ENCODE results near the gene ATP5PB.

ATP5PB gene

DNA sequence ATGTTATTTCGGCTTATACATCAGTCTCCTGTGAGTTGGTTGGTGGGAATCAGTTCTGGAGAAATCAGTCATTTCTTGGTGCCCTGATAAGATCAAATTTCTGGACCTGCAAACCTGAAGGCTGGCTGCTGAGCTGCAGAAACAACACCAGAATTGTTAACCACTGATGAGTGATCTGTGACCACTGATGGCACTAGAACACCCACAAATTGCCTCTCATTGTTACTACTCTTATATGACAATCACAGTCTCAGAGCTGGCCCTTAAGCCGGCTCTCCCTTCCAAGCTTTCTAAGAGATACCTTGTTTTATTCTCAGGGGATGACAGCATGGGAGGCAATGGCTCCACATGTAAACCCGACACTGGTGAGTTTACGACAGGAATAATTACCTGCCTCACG, 26.4 kb downstream of the ATP5PB start:
- DNase-seq (ENCODE audit: low spot score) = no peak

DNA sequence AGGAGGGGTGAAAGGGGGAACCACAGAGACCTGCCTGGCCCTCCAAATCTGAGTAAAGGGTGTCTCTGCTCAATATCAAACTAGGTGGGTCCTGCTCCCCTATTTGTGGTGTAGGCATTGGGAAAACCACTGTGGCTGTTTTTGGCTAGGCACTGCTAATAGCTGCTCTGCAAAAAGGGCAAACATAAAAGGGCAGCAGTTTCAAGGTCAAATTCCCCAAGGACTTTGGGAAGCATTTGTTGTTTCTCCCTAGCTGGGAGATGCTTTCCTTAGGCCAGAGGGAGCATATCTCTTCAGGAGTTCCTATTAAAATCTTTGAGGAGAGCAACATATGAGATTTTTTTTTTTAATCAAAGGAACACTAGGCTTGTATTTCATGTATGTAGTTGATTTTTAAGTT, 26.9 kb downstream of the ATP5PB start:
- no peak for DNase-seq (ENCODE audit: low spot score)

DNA sequence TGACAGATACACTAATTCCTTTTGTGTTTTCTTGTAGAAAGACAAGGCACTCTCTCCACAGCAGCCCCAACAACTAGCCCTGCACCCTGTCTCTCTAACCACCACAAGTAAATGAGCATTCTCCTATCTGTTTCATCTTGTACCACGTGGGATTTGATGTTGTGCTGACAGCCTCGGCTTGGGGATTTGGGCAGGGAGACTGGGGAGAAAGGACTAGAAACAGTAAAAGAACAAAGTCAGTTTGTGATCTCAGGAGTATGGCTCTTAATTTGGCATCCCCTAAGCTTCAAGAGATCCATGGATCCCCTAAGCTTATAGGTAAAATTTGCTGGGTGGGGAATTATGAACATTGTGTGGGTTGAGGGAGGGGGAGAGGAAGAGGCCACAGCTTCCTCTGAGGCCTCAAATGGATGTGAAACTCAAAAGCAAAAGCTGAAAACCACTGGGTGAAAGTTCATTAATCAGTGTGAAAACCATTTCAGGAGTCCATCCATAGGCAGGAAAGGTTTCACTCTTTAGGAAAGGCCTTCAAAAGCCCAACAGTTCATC, 27.6 kb downstream of the ATP5PB start:
- DNase-seq (ENCODE audit: low spot score) = no peak

DNA sequence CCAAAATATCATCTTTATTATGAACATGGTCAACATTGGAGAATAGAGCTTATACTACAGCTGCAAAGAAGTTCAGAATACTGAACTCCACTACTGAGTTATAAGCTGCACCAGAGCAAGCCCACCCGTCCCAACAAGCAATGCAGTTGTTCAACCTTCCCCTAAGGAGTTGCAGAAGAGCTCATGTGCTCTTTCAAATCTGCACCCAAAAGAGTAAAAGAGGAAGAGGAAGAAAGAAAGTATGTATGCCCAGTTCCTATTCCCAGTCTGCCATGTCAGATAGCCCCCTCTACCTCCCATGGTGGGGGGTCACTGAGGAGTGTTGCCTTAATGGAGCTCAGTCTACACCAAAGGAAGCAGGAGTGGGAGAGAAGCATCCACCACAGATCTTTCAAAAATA, 31.4 kb downstream of the ATP5PB start:
- no peak for DNase-seq (ENCODE audit: low spot score)

DNA sequence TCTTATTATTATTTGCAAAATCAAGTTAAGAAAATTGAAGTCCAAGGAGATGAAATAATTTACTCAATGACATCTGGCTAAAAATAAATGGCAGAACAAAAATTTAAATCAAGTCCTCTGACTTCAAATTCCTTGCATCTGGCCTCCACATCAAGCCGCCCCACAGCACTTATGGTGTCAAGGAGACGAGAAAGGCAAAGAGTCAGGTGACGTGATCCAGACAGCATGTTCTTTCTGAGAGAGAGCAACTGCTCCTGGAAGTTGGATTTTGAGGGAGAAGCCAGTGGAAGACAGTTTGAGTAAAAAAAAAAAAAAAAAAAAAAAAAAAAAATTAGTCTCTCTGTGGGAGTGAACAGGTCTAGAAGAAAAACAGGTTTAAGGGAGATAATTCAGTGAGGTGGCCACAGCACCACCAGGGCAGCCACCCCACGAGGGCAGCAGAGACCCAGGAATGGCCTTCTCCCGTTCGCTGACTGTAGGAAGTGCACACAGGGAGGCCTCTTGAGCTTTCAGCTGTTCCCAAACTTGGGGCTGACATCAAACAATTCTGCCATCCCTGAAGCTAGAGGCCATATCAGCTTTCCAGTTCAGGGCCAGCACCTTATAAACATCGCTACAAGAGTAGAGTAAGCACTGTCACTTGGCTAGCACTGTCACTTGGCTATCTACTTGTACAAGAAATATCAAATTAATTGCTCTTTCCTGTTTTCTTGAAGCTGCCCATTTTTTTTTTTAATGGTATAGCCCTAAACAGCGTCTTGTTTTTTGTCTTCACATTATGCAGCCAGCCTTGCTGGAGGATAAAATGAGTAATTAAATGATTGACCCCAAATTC, 32.3 kb downstream of the ATP5PB start:
- peak; percentile 82 for DNase-seq (ENCODE audit: low spot score)

DNA sequence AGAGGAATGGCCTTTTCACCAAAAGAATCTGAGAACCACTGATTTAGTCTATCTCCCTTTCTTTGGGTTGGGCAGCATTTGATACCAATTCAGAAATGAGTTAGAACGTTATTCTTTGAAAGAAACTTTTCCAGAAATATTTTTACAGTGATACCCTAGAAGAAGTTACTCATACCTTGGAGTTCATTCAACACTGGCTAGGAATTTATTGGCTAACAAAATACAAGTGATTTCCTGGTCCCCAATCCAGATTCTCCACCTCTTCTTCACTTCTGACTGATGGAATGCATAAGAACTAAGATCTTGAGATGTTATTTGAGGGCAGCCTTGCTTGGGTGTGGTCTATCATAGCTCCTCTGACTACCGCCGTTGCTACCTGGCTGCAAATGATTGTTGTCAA, 33.9 kb downstream of the ATP5PB start:
- DNase-seq (ENCODE audit: low spot score) = no peak

DNA sequence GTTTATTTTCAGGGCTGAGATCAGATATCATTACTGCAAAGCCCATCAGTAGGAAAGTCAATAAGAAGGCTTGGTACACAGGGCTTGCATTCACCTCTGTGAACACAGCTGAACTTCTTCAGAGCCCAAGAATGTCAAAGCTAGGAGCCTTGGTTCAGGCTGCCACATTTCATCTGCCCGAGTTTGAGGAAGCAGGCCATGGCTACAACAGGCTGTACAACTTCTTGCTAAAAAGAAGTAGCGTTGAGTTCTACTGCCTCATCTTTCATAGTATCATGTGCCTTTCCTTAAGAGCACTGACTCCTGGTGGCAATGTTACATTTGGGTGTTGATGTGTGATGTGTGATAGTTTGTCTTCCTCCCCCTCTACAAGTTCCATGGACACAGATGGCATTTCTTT, 34.6 kb downstream of the ATP5PB start:
- DNase-seq (ENCODE audit: low spot score) = no peak

DNA sequence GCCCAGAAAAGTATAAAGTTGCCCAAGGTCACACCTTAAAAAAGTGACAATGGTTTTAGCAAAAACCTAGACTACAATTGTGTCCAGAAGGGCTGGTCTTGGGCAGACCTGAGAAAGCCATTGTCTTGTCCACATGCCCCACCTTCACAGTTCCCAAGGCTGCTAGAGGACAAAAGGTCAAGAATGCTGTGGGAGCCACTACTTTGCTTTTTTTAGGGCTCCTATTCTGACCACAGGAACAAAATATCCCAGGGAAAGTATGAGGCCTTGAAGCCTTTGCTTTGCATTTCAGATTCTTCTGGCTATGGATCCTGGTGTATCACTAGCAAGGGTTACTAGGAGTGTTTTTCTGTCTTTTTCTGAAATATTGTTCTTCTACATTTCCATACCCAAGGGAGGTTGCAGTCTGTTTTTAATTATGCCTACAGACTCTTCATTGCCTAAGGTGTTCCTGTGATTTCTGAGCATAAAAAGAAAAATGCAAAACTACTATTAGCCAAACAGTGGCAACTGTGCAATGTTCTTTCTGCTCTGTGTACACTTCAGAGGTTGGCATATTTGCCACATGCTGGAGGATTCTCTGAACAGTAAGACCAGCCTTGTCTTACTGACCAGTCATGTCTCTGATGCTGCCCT, 35.2 kb downstream of the ATP5PB start:
- no peak for DNase-seq (ENCODE audit: low spot score)

DNA sequence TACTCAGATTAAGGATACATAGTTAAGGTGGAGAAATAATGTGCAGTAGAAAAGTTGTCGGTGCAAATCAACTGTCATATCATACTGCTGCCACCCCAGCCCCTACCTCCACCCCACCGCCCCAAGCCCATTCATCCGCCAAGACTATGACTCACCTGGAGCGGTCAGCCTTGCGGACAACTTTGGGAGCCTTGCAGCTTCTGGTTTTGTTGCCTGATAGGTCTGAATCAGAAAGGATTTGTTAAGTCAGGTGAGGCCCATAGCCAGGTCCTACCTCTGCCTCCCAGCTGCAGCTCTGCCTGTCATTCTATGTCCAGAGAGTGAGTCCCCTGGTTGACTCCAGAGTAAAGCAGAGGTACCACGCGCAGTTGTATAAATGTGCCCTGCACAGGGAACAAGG, 37.2 kb downstream of the ATP5PB start:
- no peak for DNase-seq (ENCODE audit: low spot score)

DNA sequence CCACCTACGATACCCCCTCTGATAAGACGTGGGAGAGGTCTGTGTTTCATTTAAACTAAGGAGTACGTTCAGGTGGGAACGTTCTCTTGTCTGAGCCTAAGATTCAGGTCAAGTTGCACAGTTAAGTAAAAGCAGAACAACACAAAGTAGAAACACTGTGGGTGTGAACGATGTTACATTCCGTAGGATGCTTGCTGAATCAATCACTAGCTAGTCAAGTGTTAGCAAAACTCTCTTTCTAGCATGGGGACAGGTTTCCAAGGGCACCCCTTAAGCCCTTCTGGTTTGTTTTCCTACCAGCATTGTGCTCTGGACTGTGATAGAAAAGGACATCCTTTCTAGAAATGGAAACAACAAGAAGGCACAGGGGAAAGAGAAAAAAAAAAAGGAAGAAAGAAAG, 37.9 kb downstream of the ATP5PB start:
- DNase-seq (ENCODE audit: low spot score) = no peak

DNA sequence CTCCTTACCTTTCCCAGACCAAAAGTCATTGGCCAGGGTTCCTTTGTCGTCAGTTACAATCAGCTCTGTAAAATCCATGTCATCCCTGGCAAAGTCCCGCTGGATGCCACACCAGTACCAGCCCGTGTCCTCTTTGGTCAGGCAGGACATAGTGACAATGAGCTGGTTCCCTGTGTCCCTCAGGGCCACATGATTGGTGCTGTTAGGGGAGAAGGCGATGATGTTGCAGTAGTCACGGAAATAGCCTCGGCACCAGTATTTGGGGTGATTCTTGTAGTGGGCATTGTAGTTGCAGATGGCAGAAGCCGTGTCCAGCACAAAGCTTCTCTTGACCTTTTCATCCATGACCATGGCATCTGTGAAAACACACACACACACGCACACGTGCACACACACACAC, 39.4 kb downstream of the ATP5PB start:
- no peak for DNase-seq (ENCODE audit: low spot score)

DNA sequence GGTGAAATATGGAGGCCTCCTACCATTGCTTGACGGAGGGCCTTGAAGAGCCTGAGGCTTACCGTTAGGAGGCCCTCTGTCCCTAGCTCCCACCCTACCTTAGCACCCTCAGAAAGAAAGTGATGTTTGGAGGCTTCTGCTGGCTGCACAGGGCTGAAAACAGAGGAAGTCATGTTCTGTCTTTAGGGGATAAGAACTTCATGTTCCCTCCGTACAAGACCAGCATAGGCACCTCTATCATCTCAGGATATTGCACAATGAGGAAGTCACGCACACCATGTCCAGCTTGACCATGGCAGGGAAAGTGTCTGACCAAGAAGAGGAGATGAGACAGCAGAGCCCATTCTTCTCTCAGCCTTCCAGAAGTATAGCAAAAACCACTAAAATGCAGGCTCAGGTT, 40.3 kb downstream of the ATP5PB start:
- DNase-seq (ENCODE audit: low spot score) = no peak

DNA sequence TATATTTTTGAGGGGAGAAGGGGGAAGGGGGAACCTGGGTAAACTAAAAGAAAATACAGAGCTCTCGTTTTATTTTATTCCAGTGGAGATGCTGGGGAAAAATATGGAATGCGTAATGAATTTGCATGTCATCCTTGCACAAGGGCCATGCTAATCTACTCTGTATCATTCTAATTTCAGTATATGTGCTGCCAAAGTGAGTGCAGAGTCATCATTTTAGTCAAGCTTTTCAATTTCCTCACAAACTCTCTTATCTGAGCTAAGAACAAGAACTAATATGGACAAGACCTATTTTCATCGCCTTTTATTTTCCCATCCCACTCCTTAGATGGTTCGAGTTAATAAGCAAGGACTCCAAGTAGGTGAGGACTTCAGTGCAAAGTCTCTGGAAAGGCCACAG, 41.0 kb downstream of the ATP5PB start:
- DNase-seq (ENCODE audit: low spot score) = no peak

DNA sequence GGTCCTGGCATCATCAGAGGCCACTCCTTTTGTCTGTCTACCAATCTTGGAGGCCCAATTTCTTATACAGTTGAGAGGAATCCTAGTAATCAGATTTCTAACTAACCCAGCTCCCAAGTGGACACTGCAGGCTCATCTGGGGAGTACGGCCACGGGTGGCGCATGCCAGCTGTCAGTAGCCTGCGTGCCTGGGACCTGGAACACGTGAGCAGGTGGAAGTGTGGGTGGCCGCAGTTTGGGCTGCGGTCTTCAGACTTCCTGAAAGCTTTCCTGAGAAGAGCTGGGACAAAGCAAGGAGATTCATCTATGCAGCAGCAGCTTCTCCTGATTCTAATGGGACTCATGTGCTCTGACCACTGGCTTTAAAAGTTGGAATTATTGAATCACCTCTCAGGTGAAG, 41.8 kb downstream of the ATP5PB start:
- no peak for DNase-seq (ENCODE audit: low spot score)

DNA sequence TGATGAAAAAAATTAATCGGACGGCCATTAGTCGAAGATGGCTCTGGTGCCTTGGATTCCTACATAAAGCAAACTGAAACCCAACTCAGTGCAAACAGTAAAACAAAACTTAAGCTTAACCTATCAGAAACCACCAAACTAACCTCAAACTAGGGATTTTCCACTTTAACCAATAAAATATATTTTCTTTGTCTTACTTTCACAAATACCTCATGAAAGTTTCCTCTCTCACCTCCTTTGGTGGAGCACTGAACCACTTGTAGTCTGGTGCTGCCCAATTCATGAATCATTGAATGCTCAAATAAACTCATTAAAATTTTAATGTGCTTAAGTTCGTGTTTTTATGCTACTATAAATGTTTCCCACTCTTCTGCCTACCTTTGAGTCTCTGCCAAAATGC, 47.1 kb downstream of the ATP5PB start:
- DNase-seq (ENCODE audit: low spot score) = no peak

DNA sequence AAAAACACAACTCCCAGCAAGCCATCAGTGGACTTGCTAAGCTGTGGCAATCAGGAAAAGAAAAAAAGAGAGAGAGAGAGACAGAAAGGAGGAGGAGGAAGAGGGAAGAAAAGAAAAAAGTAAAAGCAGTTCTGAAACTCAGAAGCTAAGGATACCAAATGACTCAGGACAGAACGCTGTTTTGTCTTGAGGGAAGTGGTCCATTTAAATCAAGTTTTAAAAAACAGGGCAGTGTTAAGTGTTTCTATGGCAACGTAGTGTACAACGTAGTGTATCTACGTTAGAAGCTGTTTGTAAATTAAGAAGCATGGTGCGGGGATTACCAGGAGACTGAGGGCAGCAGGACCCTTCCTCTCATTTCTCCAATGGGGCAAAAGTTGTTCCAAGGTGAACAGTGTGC, 48.3 kb downstream of the ATP5PB start:
- DNase-seq (ENCODE audit: low spot score) = no peak

DNA sequence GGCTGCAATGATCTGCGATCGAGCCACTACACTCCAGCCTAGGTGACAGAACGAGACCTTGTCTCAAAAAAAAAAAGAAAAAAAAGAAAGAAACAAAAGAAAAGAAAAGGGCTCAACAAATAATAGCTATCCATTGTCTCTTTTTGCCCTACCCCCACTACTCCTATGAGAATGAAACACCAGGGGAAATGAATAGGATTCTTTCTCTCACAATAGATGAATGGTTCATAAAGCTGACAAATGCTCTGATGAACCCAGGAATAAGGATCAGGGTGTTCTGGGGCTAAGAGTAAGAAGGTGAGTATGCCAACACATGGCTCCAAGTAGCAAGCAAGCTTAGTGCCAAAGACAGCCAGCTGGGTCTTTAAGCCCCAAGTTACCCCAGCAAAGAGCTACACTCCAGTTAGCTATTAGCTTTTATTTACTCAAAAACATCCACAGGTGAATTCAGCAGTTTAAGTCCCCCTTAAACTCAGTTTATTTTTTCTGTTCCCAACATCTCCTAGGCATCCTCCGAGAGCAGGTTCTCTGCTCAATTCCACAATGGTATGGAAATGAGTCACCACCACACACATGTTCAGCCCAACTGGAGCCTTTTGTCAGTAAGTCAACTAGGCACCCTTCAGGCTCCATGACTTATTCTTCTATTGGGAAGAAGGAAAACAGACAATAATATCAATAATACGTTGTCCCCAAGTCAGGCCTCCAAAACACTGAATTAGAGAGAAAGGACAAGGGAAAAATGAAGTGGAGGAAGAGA, 49.9 kb downstream of the ATP5PB start:
- no peak for DNase-seq (ENCODE audit: low spot score)

DNA sequence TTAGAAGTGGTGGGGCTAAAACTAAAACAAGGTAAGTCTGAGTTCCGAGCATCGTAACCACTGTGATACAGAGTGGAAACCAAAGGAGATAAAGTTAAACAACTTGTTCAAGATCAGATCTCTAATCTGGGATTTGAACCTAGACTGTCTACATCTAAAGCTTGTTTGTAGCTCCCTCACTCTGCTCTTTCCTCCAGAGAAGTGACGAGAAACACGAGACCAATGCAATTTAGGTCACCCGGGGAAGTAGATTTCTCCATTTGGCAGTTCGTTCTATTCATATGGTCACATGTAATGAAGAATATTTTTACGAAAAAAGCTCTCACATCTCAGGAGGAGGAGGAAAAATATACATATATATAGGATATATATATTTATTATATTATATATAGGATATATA, 52.4 kb downstream of the ATP5PB start:
- no peak for DNase-seq (ENCODE audit: low spot score)

DNA sequence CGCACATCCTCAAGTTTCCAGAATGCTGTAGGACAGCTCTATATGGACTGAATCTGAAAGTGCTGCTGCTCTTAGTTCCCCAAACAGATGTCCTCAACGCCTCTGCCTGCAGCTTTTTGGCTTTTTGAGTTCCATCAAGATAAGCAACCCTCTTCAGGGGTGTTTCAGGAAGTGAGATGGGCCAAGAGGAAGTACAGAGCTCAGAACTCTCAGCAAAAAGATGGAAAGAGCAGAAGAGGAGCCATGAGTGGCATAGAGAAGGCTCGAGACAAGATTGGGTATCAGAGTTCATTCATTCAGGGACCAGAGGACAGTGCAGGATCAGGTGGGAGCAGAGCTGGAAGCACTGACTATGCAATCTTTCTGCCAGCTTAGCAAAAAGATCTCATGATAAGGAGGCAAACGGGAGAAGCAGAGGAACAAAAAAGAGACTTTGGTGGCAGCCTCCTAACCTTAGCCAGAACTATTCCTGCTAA, 54.4 kb downstream of the ATP5PB start, which contains the start of the genes ADORA3 and TMIGD3:
Gene ADORA3, minus strand, starts transcription at position 49 of the 476 bp plus-strand sequence. CDS start 279 bp downstream, outside the sequence.
Gene TMIGD3, minus strand, starts transcription at position 49 of the 476 bp plus-strand sequence. CDS start 279 bp downstream, outside the sequence.
- no peak for DNase-seq (ENCODE audit: low spot score)

DNA sequence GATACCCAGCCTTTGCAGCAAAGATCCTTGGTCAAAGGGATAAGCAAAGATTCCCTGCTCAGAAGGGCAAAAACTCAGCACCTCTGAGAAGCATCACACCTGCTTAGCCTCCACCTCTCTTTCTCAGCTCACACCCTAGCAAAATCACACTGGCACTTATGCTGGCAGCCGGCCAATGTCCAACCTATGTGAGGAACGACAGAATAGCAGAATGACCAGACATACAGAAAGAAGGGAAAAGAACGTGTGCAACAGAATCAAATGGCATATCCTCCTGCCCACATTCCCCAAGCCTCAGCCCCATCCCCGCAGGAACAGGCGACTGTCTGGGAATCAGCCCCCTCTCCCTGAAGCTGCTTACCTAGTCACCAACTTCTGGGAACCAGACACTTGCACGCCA, 54.8 kb downstream of the ATP5PB start:
- no peak for DNase-seq (ENCODE audit: low spot score)

DNA sequence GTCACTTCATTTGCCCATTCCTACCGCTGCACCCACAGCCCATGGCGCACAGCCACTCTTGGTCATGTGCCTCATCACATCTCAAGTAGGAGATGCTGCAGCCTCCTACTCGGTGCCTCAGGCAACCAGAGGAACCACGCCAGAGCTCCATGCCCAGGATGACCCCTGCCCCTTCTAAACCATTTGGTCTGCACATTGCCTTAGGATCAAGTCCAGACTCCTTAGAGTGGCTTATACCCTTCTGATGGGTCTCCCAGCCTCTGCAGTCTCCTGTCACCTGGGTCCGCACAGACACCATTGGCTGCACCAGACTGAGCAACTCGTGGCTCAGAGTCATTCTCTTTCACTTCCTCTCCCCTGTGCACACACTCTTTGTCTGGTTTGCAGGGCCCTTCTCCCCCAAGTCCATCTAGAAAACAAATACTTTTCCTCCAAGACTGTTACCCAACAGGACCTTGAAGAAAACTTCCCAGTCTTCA, 56.4 kb downstream of the ATP5PB start:
- DNase-seq (ENCODE audit: low spot score) = no peak

DNA sequence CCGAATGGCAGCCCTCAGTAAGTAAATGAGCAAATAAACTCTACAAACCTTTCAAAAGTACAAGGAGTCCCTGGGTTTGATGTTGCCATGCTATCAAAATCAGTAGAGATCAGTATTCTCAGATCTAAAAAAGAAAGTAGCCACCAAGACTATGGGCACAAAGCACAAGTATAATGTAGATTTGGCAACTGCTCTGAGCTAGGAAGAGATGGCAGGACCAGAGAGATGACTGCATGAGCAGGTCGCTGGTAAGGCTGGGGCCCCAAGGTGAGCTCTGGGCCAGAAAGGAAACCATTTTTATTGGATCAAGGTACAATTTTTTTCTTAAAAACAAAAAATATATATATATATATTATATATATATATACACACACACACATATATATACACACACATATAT, 57.3 kb downstream of the ATP5PB start:
- DNase-seq (ENCODE audit: low spot score) = no peak
